ENCODE measurements around the gene SBDS. TPM values are rescaled to one million over a fixed set of nuclear protein-coding genes. Genes with fewer than 3 reads are reported as not detected.

The SBDS gene
- total and polyA plus RNA-seq, 2 of the 4 experiments (the other 2 are of a cell fraction): 43.0 to 65.7 TPM

- 100% methylated on average over 1 of the region's 3 CpGs; no CpG with 5 or more reads in 1 of the 2 experiments for WGBS, 2 experiments (ENCODE audit: extremely low coverage in 2 of 2, insufficient read length in 1 of 2)
- BruUV-seq (replicated peaks): no TSS peak
Observed at GRCh38 chr7:67022511-67022910, 27.1 kb upstream of the SBDS start.

More at GRCh38 chr7:67022511-67022910, 27.1 kb upstream of the SBDS start:
- H4K20me1 ChIP-seq (ENCODE audit: insufficient read depth, low read length): no peaks in the 10 kb centered on the region; the same call in 1 of the 2 replicates
- peaks cover 8 to 14% of the 10 kb centered on the region in 2 experiments for H3K79me1 ChIP-seq (ENCODE audit: low read depth in 1 of 2, low read length in 2 of 2)
- H3K23ac ChIP-seq (ENCODE audit: low read depth, low read length): no peak overlapping the region
- no peak overlapping the region for H3K4me2 ChIP-seq (ENCODE audit: low read depth, low read length)
- H3K4ac ChIP-seq (ENCODE audit: low read depth, low read length): no peak overlapping the region
- no peaks in the 10 kb centered on the region; the same call in 1 of the 2 replicates for H3K4me1 ChIP-seq (ENCODE audit: control insufficient read depth, insufficient read depth, low read length)
- no peak overlapping the region for H3K9ac ChIP-seq (ENCODE audit: low read depth, low read length)
- H4K91ac ChIP-seq (ENCODE audit: insufficient read depth, low read depth, low read length): no peak overlapping the region
- H3K27me3 ChIP-seq (ENCODE audit: control insufficient read depth, insufficient read depth, low read length): no peaks in the 10 kb centered on the region
- H2BK120ac ChIP-seq (ENCODE audit: low read depth, low read length): no peak overlapping the region
- H2BK15ac ChIP-seq (ENCODE audit: low read depth, low read length): no peak overlapping the region
- ChIA-PET CTCF (no interaction called here), POLR2A (ENCODE audit: unreplicated experiment) (no interaction called here)
- ATAC-seq (ENCODE audit: low read depth) (no peak), DNase-seq (no peak)
- no peak overlapping the region for H2AK5ac ChIP-seq (ENCODE audit: low read depth, low read length)
- in situ Hi-C loops (cut with MboI; ENCODE audit: low sequenced_read_pairs): no loop called here
- no peaks in the 10 kb centered on the region for H3K9me3 ChIP-seq (ENCODE audit: control insufficient read depth, insufficient read depth, low read length)
- H2AFZ ChIP-seq (replicated peaks; ENCODE audit: low read length, poor library complexity): no peak overlapping the region
- H3K27ac ChIP-seq (ENCODE audit: insufficient read depth, low read length): no peak overlapping the region
- no peak overlapping the region for H2BK5ac ChIP-seq (ENCODE audit: low read depth, low read length, poor library complexity, severe bottlenecking)
- TF ChIP-seq NFE2L2 (IDR thresholded peaks at IDR 0.05; ENCODE audit: low read depth, low read length) (no peak), CTCF (conservative IDR thresholded peaks at IDR 0.05; ENCODE audit: low read depth, low read length) (no peak), FOS (IDR thresholded peaks at IDR 0.05; ENCODE audit: low read depth, low read length) (no peak), ELK1 (IDR thresholded peaks at IDR 0.05; ENCODE audit: borderline replicate concordance, low read depth, low read length) (no peak)
- dilution Hi-C loops (cut with HindIII; ENCODE audit: low sequenced_read_pairs, unreplicated experiment): no loop called here
- intact Hi-C loops (cut with micrococcal nuclease): no loop called here
- no peak overlapping the region for H2BK20ac ChIP-seq (ENCODE audit: low read depth, low read length)
- no peak overlapping the region for H3K14ac ChIP-seq (replicated peaks; ENCODE audit: low read depth, low read length)
- H3K36me3 ChIP-seq (ENCODE audit: control insufficient read depth, insufficient read depth, low read length): peaks cover 22% of the 10 kb centered on the region
- H2AK9ac ChIP-seq (replicated peaks; ENCODE audit: low read depth, low read length, poor library complexity): no peak overlapping the region
- peaks cover 3% of the 10 kb centered on the region; the same call in 1 of the 2 replicates for H3K9me1 ChIP-seq (ENCODE audit: insufficient read depth, low read length)
- no peak overlapping the region for H4K8ac ChIP-seq (ENCODE audit: low read depth in 2 of 2, low read length in 2 of 2)
- H3K56ac ChIP-seq (ENCODE audit: extremely low read depth, insufficient read depth, low read length): no peak overlapping the region
- H3K18ac ChIP-seq (ENCODE audit: low read depth, low read length): no peak overlapping the region
- no peak overlapping the region for H4K5ac ChIP-seq (ENCODE audit: low read depth, low read length)
- no peak overlapping the region for H3K4me3 ChIP-seq (ENCODE audit: insufficient read depth, low read depth, low read length)

Data from IMR-90 (cell line).